Body of pancreas (tissue), 4 donors: ENCODE measurements around the gene NATD1. TPM values are rescaled to one million over a fixed set of nuclear protein-coding genes. Genes with fewer than 3 reads are reported as not detected.

ENCODE experiments used
- ATAC-seq: fragments of 150-250 bp; one replicate; pipeline ENCODE4 v1.9.1; 2016
- DNase-seq, 4 donors: peaks; one replicate each; pipeline ENCODE4 v3.0.0-alpha.2; 2019
- H3K27ac ChIP-seq, 4 donors: fragments of 200-600 bp; sonication (generic); 1 replicate in 3 of 4; 2 replicates in 1 of 4; pipeline versions ENCODE4 v1.5.1 to v1.6.1; 2016 to 2019; ENCODE audit warnings: mild to moderate bottlenecking in 1 of 4, mixed read lengths in 1 of 4, moderate library complexity in 1 of 4
- H3K27me3 ChIP-seq, 2 donors: fragments of 200-600 bp; sonication (generic); one replicate each; pipeline ENCODE4 v1.6.0; 2016; ENCODE audit warnings: mild to moderate bottlenecking in 1 of 2
- H3K36me3 ChIP-seq, 2 donors: fragments of 200-600 bp; sonication (generic); replicated peaks in 1 of 2; 2 replicates each; pipeline ENCODE4 v1.5.1; 2016; ENCODE audit warnings: low read depth in 2 of 2; ENCODE audit not compliant: insufficient read depth in 1 of 2
- H3K4me1 ChIP-seq: fragments of 200-600 bp; sonication (generic); one replicate; pipeline ENCODE4 v1.6.0; 2016
- H3K4me3 ChIP-seq, 2 donors: fragments of 200-600 bp; sonication (generic); 1 replicate in 1 of 2; 2 replicates in 1 of 2; pipeline ENCODE4 v1.5.1; 2016 to 2019
- H3K9me3 ChIP-seq, 3 donors: fragments of 200-600 bp; sonication (generic); 1 replicate in 2 of 3; 2 replicates in 1 of 3; pipeline ENCODE4 v1.5.1; 2016
- POLR2A ChIP-seq, 3 donors: fragments of 450-650 bp; IDR thresholded peaks; one replicate each; pipeline ENCODE4 v1.6.1; 2016; ENCODE audit warnings: antibody characterized with exemption in 3 of 3, mild to moderate bottlenecking in 2 of 3
- WGBS, 2 donors: methylation state at CpG; one replicate each; pipeline ENCODE4 v1.1.5; 2017; 5-methylcytosine and 5-hydroxymethylcytosine counted together
- intact Hi-C: fragments of 100-400 bp; cut with DNase I; formaldehyde crosslinking; loops from one replicate; pipeline ENCODE4 v1.15.1; 2023
- total RNA-seq, 2 donors: library from RNA; depleted of rRNA; stranded (reverse); fragments of >200 nt; gene quantifications; one replicate each; pipeline ENCODE4 v1.1.0, GENCODE V29; 2016
- TF ChIP-seq, protein P1 (sequence below), 7 experiments: fragments of 450-650 bp in 4 of 7; fragments of 200-600 bp in 3 of 7; sonication (generic) in 3 of 7; IDR thresholded peaks; one replicate each; pipeline ENCODE4 v1.5.1; 2016 to 2019; ENCODE audit warnings: antibody characterized with exemption in 7 of 7

The NATD1 gene
- total RNA-seq, 2 donors from 2014 or later: 2.6 to 7.0 TPM

DNA sequence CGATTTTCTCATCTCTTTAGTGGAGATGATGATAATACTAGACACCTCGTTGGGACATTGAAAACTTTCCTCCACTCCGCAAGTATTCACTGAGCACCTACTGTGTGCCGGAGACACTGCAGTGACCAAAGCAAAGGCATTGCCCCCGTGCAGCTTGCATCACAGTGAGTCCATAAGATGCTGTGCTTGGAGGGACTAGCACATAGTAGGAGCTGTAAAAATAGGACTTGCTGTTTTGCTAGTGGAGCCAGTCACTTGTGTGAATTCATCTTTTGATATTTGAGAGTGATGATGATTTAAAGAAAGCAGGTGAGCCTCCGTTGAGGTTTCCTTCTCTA lies 26.0 kb upstream of the NATD1 start:
- no peak overlapping the region for H3K4me3 ChIP-seq
- intact Hi-C loops: no loop called here
- ATAC-seq (no peak), DNase-seq (no peak)
- 65 to 66% methylated on average over 6 of the region's 6 CpGs for WGBS, 2 donors
- TF ChIP-seq, protein P1, sequence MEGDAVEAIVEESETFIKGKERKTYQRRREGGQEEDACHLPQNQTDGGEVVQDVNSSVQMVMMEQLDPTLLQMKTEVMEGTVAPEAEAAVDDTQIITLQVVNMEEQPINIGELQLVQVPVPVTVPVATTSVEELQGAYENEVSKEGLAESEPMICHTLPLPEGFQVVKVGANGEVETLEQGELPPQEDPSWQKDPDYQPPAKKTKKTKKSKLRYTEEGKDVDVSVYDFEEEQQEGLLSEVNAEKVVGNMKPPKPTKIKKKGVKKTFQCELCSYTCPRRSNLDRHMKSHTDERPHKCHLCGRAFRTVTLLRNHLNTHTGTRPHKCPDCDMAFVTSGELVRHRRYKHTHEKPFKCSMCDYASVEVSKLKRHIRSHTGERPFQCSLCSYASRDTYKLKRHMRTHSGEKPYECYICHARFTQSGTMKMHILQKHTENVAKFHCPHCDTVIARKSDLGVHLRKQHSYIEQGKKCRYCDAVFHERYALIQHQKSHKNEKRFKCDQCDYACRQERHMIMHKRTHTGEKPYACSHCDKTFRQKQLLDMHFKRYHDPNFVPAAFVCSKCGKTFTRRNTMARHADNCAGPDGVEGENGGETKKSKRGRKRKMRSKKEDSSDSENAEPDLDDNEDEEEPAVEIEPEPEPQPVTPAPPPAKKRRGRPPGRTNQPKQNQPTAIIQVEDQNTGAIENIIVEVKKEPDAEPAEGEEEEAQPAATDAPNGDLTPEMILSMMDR (IDR thresholded peaks at IDR 0.05): no peak
- TF ChIP-seq POLR2A (IDR thresholded peaks at IDR 0.05): no peak
- H3K27ac ChIP-seq: no peak overlapping the region
- no peaks in the 10 kb centered on the region for H3K9me3 ChIP-seq
- no peaks in the 10 kb centered on the region for H3K27me3 ChIP-seq
- H3K36me3 ChIP-seq: no peaks in the 10 kb centered on the region
- H3K4me1 ChIP-seq: peaks cover 19% of the 10 kb centered on the region

DNA sequence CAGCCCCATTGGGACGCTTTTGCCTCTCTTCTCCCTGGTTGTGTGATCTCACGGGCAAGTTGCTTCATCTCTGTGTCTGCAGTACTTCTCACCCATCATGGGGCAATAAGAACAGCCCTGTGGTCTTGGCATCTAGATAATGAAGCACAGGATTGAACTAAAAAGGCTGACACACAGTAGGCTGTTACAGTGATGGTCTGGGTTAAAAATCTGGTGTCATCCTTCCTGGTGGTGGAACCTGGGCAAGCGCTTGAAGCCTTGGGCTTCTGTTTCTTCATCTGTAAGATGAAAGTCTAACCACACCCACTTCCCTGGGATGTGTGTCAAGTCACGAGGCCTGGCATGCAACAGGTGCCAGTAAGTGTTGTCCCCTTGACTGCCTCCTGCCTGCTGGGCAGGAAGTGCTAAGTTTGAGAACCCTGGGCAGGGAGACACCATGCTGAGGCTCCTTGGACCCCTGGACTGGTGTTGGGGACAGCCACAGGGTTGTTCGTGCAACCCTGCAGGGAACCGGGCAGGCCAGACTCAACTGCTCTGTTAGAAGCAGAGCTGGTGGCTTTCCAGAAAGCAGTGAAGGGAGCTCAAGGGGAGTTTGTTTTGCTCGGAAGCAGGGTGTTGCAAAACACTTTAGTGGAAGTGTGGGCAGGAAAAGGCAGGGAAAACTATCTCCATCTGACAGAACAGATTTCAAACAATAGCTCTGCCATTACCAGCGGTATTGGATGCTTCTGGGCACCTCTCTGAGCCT lies 25.4 kb upstream of the NATD1 start:
- Histone ChIP-seq H3K4me1 (peaks cover 15% of the 10 kb centered on the region), H3K9me3 (no peaks in the 10 kb centered on the region), H3K4me3 (no peak overlapping the region), H3K36me3 (no peaks in the 10 kb centered on the region), H3K27ac (no peak overlapping the region), H3K27me3 (no peaks in the 10 kb centered on the region)
- 55 to 78% methylated on average over 6 to 8 of the region's 8 CpGs for WGBS, 2 donors
- no peak for ATAC-seq
- peak; percentile 33 to 66 (median 56) for DNase-seq
- intact Hi-C loops: no loop called here
- TF ChIP-seq, protein P1 (IDR thresholded peaks at IDR 0.05): peak in 2 of 7 experiments; percentile 9 to 16
- TF ChIP-seq POLR2A (IDR thresholded peaks at IDR 0.05): no peak

DNA sequence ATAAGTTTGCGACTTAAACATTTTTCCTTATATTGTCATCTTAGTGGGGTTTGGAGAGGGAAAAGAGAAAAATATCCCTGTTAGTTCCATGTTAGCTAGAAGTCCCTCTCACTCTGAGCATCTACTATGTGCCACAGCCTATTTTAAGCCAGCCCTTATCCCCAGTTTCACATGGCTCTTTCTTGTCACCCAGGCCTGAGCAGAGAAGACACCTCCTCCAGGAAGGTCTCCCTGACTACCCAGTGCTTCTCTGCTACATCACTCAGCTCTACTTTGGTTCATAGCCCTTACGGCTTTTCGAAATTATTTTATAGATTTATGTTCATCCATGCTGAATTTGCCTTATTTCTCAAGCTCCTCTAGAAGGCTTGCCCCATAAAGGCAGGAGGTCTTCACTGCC lies 24.1 kb upstream of the NATD1 start:
- no peak for ATAC-seq
- Histone ChIP-seq H3K4me1 (peaks cover 12% of the 10 kb centered on the region), H3K9me3 (no peaks in the 10 kb centered on the region), H3K27ac (no peak overlapping the region), H3K27me3 (no peaks in the 10 kb centered on the region), H3K4me3 (no peak overlapping the region), H3K36me3 (no peaks in the 10 kb centered on the region)
- DNase-seq: no peak
- 86 to 88% methylated on average over 3 of the region's 3 CpGs for WGBS, 2 donors
- TF ChIP-seq, protein P1 (IDR thresholded peaks at IDR 0.05): no peak
- TF ChIP-seq POLR2A (IDR thresholded peaks at IDR 0.05): no peak
- intact Hi-C loops: no loop called here

DNA sequence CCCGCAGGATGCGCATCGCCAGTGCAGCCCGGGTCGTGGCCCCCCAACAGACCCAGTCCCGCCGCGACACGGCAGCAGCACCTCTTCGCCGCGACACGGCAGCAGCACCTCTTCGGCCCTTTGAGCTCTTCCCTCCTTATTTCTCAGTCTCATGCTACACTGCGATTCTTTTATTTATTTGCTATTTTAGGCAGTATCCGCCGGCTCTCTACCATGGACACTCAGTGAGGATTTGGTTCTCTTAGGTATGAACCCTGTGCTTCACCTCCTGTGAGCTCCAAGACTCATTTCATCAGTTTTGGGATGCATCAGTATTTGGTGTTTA lies 23.0 kb upstream of the NATD1 start:
- Histone ChIP-seq H3K27me3 (no peaks in the 10 kb centered on the region), H3K4me3 (peak overlapping the region; percentile 38 to 40), H3K9me3 (no peaks in the 10 kb centered on the region), H3K4me1 (peaks cover 12% of the 10 kb centered on the region), H3K36me3 (no peaks in the 10 kb centered on the region), H3K27ac (peak overlapping the region in 3 of 4 donors; percentile 10 to 49 (median 18))
- ATAC-seq (no peak), DNase-seq (no peak)
- 12 to 26% methylated on average over 12 to 17 of the region's 17 CpGs for WGBS, 2 donors
- TF ChIP-seq, protein P1 (IDR thresholded peaks at IDR 0.05): peak in 1 of 7 experiments; percentile 2
- TF ChIP-seq POLR2A (IDR thresholded peaks at IDR 0.05): no peak
- intact Hi-C loops: no loop called here
